ENCODE data around the gene TRPM7.
"Not testable (repeated sequence)": the region's sequence is repeated elsewhere in the genome, so short reads cannot be mapped to it uniquely, and the experiment has no call there.

TRPM7 gene

GRCh38 chr15:50697109-50697797 is 10.7 kb upstream of the TRPM7 start:
- Histone ChIP-seq H3K9me2 (replicated peaks; ENCODE audit: control insufficient read depth, low read length) (no peaks in the 10 kb centered on the region), H3K79me2 (ENCODE audit: control insufficient read depth, low read length) (no peaks in the 10 kb centered on the region), H3K9me3 (ENCODE audit: control insufficient read depth, insufficient read depth, low read length) (no peaks in the 10 kb centered on the region), H3K4me3 (ENCODE audit: low read length) (no peak overlapping the region), H3K27ac (ENCODE audit: low read depth, low read length) (no peak overlapping the region), H3K27me3 (ENCODE audit: control insufficient read depth, low read length) (no peaks in the 10 kb centered on the region), H3K36me3 (ENCODE audit: control insufficient read depth, low read length) (no peaks in the 10 kb centered on the region), H3F3A (ENCODE audit: control insufficient read depth, insufficient read depth) (no peaks in the 10 kb centered on the region), H3K4me1 (ENCODE audit: control insufficient read depth, low read length) (0 out of 2 replicates have a peak, but pooled peaks cover 5% of the 10 kb centered on the region), H3K4me2 (ENCODE audit: low read length) (no peak overlapping the region), H4K20me1 (ENCODE audit: control insufficient read depth, insufficient read depth, low read depth, low read length) (no peaks in the 10 kb centered on the region)
- TF ChIP-seq CTCF (IDR thresholded peaks at IDR 0.05; ENCODE audit: low read depth, low read length, poor library complexity, severe bottlenecking), result no peak
- no peak for TF ChIP-seq EZH2phosphoT487 (IDR thresholded peaks at IDR 0.05; ENCODE audit: borderline replicate concordance, low read length)

- H3F3A ChIP-seq (ENCODE audit: control insufficient read depth, insufficient read depth); H3K79me2 ChIP-seq (ENCODE audit: control insufficient read depth, low read length); H3K27ac ChIP-seq (ENCODE audit: low read depth, low read length); H3K4me3 ChIP-seq (ENCODE audit: low read length); H4K20me1 ChIP-seq (ENCODE audit: control insufficient read depth, insufficient read depth, low read depth, low read length); H3K9me3 ChIP-seq (ENCODE audit: control insufficient read depth, insufficient read depth, low read length); H3K27me3 ChIP-seq (ENCODE audit: control insufficient read depth, low read length); H3K9me2 ChIP-seq (replicated peaks; ENCODE audit: control insufficient read depth, low read length); H3K4me1 ChIP-seq (ENCODE audit: control insufficient read depth, low read length); H3K4me2 ChIP-seq (ENCODE audit: low read length); H3K36me3 ChIP-seq (ENCODE audit: control insufficient read depth, low read length): not testable (repeated sequence)
These were observed 8.1 kb upstream of the TRPM7 start for GRCh38 chr15:50694634-50695165.

GRCh38 chr15:50687302-50687902 is 805 bp upstream of the TRPM7 start:
- Histone ChIP-seq H3K36me3 (ENCODE audit: control insufficient read depth, low read length) (peaks cover 37% of the 10 kb centered on the region), H3K27ac (ENCODE audit: low read depth, low read length) (peak overlapping the region; percentile 78), H3K9me2 (replicated peaks; ENCODE audit: control insufficient read depth, low read length) (no peaks in the 10 kb centered on the region), H4K20me1 (ENCODE audit: control insufficient read depth, insufficient read depth, low read depth, low read length) (peaks cover 19% of the 10 kb centered on the region), H3K4me1 (ENCODE audit: control insufficient read depth, low read length) (peaks cover 40% of the 10 kb centered on the region), H3K4me2 (ENCODE audit: low read length) (peak overlapping the region; percentile 76), H3K9me3 (ENCODE audit: control insufficient read depth, insufficient read depth, low read length) (no peaks in the 10 kb centered on the region), H3K79me2 (ENCODE audit: control insufficient read depth, low read length) (peaks cover 54% of the 10 kb centered on the region), H3F3A (ENCODE audit: control insufficient read depth, insufficient read depth) (no peaks in the 10 kb centered on the region; the same call in 1 of the 2 replicates), H3K4me3 (ENCODE audit: low read length) (peak overlapping the region; percentile 86), H3K27me3 (ENCODE audit: control insufficient read depth, low read length) (no peaks in the 10 kb centered on the region)
- TF ChIP-seq EZH2phosphoT487 (IDR thresholded peaks at IDR 0.05; ENCODE audit: borderline replicate concordance, low read length) (no peak), CTCF (IDR thresholded peaks at IDR 0.05; ENCODE audit: low read depth, low read length, poor library complexity, severe bottlenecking) (no peak)

GRCh38 chr15:50685976-50686468 is 575 bp downstream of the TRPM7 start:
- Histone ChIP-seq H3K36me3 (ENCODE audit: control insufficient read depth, low read length) (peaks cover 50% of the 10 kb centered on the region), H3K4me2 (ENCODE audit: low read length) (peak overlapping the region; percentile 76), H3K79me2 (ENCODE audit: control insufficient read depth, low read length) (peaks cover 68% of the 10 kb centered on the region), H3K9me3 (ENCODE audit: control insufficient read depth, insufficient read depth, low read length) (no peaks in the 10 kb centered on the region), H3K27ac (ENCODE audit: low read depth, low read length) (peak overlapping the region; percentile 78), H4K20me1 (ENCODE audit: control insufficient read depth, insufficient read depth, low read depth, low read length) (peaks cover 27% of the 10 kb centered on the region), H3F3A (ENCODE audit: control insufficient read depth, insufficient read depth) (no peaks in the 10 kb centered on the region; the same call in 1 of the 2 replicates), H3K27me3 (ENCODE audit: control insufficient read depth, low read length) (no peaks in the 10 kb centered on the region), H3K9me2 (replicated peaks; ENCODE audit: control insufficient read depth, low read length) (no peaks in the 10 kb centered on the region), H3K4me1 (ENCODE audit: control insufficient read depth, low read length) (peaks cover 46% of the 10 kb centered on the region), H3K4me3 (ENCODE audit: low read length) (peak overlapping the region; percentile 86)
- TF ChIP-seq CTCF (IDR thresholded peaks at IDR 0.05; ENCODE audit: low read depth, low read length, poor library complexity, severe bottlenecking) (no peak), EZH2phosphoT487 (IDR thresholded peaks at IDR 0.05; ENCODE audit: borderline replicate concordance, low read length) (no peak)
